HG02678 (cell line): ENCODE measurements around the gene AGBL1.
"Not testable (repeated sequence)": the region's sequence is repeated elsewhere in the genome, so short reads cannot be mapped to it uniquely, and the experiment has no call there.

Experiments used
- ATAC-seq: cut with Tn5 transposase; IDR thresholded peaks from one replicate; pipeline ENCODE4 v1.9.1; 2021; ENCODE audit warnings: mild to moderate bottlenecking, moderate library complexity; ENCODE audit not compliant: unreplicated experiment

The AGBL1 gene

GRCh38 chr15:86491118-86491517, 411.4 kb downstream of the AGBL1 start:
- no peak for ATAC-seq

GRCh38 chr15:86493884-86494283, 414.2 kb downstream of the AGBL1 start:
- ATAC-seq = no peak

GRCh38 chr15:86494475-86494874, 414.8 kb downstream of the AGBL1 start:
- ATAC-seq = no peak

- ATAC-seq = no peak
These were observed 422.6 kb downstream of the AGBL1 start for GRCh38 chr15:86502301-86502700.

GRCh38 chr15:86505951-86506350, 426.3 kb downstream of the AGBL1 start:
- no peak for ATAC-seq

GRCh38 chr15:86506401-86506800, 426.7 kb downstream of the AGBL1 start:
- ATAC-seq = no peak

GRCh38 chr15:86515625-86516024, 436.0 kb downstream of the AGBL1 start:
- ATAC-seq = no peak

- ATAC-seq = no peak
These were observed 443.1 kb downstream of the AGBL1 start for GRCh38 chr15:86522721-86523120.

- ATAC-seq = no peak
These were observed 447.4 kb downstream of the AGBL1 start for GRCh38 chr15:86526938-86527690.

GRCh38 chr15:86528094-86528493, 448.4 kb downstream of the AGBL1 start:
- not testable (repeated sequence) for ATAC-seq

- no peak for ATAC-seq
These were observed 458.5 kb downstream of the AGBL1 start for GRCh38 chr15:86538141-86538540.

GRCh38 chr15:86540840-86541467, 461.3 kb downstream of the AGBL1 start:
- no peak for ATAC-seq

- no peak for ATAC-seq
These were observed 461.9 kb downstream of the AGBL1 start for GRCh38 chr15:86541540-86541939.

GRCh38 chr15:86550075-86550474, 470.4 kb downstream of the AGBL1 start:
- ATAC-seq = no peak

- ATAC-seq = no peak
These were observed 473.4 kb downstream of the AGBL1 start for GRCh38 chr15:86553108-86553507.

- no peak for ATAC-seq
These were observed 475.4 kb downstream of the AGBL1 start for GRCh38 chr15:86555098-86555497.

- no peak for ATAC-seq
These were observed 476.3 kb downstream of the AGBL1 start for GRCh38 chr15:86555939-86556338.

- no peak for ATAC-seq
These were observed 476.8 kb downstream of the AGBL1 start for GRCh38 chr15:86556396-86557017.

GRCh38 chr15:86557018-86557550, 477.4 kb downstream of the AGBL1 start:
- no peak for ATAC-seq

- no peak for ATAC-seq
These were observed 478.6 kb downstream of the AGBL1 start for GRCh38 chr15:86558252-86558651.

GRCh38 chr15:86558686-86559085, 479.0 kb downstream of the AGBL1 start:
- ATAC-seq = no peak

GRCh38 chr15:86568378-86568777, 488.7 kb downstream of the AGBL1 start:
- ATAC-seq = no peak
